AG10803 (cell line): ENCODE data around the gene ACBD6.

Experiments
- DNase-seq: peaks from one replicate; pipeline ENCODE4 v3.0.0; 2010; ENCODE audit warnings: low read depth
- H3K4me3 ChIP-seq: 2 replicates; pipeline ENCODE4 v1.5.1; 2011; ENCODE audit warnings: mild to moderate bottlenecking, low read length, control low read depth
- CTCF ChIP-seq: conservative IDR thresholded peaks from 2 replicates; pipeline ENCODE4 v1.5.1; 2011; ENCODE audit warnings: mild to moderate bottlenecking, low read length, control low read depth, inconsistent platforms

The ACBD6 gene

GRCh38 chr1:180247580-180247979 is 254.8 kb downstream of the ACBD6 start:
- TF ChIP-seq CTCF = no peak
- DNase-seq = no peak
- no peak overlapping the region for H3K4me3 ChIP-seq

DNA sequence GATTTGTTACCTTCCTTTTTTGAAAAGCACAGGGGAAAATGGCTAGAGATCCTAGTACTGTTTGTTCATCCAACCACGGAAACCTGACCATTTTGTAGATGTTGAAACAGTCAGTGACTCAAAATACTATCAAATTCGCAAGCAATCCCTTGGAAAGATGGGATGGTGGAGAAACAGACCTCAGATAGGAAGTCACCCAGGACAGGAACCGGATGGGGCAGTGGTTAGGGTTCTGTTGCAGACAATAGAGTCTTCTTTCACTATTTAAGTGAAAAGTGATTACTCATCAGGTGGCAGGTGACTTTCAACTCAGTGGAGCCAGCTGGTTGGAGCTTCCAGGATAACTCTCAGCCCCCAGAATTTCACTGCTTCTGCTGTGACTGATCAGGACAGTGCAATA is 255.3 kb downstream of the ACBD6 start:
- DNase-seq = no peak
- TF ChIP-seq CTCF = no peak
- no peak overlapping the region for H3K4me3 ChIP-seq

- no peak for DNase-seq
- no peak for TF ChIP-seq CTCF
- H3K4me3 ChIP-seq = no peak overlapping the region
Observed at GRCh38 chr1:180246579-180246978, 255.8 kb downstream of the ACBD6 start.

DNA sequence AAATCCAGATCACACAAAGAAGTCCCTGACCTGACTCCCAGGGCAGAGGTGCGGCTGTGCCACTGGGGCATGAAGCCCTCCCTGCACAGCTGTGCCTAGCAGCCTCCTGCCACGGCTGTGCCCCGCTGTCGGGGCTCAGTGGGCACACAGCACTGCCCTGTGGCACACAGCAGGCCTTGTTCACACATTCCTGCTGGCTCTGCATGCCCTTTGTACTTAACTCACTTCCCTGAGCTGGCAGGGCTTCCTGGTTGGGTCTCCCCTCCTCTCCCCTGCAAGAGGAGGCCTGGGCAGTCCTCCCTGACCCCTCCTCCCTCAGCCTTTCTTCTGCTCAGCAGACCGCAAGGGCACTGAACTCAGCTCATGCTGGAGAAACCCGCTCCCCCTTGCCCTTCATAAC is 257.5 kb downstream of the ACBD6 start:
- no peak for TF ChIP-seq CTCF
- DNase-seq = no peak

GRCh38 chr1:180243517-180244221 is 258.7 kb downstream of the ACBD6 start:
- no peak for TF ChIP-seq CTCF
- DNase-seq = no peak
- no peak overlapping the region for H3K4me3 ChIP-seq

More for the DNA sequence above, 257.5 kb downstream of the ACBD6 start:
- no peak overlapping the region for H3K4me3 ChIP-seq

DNA sequence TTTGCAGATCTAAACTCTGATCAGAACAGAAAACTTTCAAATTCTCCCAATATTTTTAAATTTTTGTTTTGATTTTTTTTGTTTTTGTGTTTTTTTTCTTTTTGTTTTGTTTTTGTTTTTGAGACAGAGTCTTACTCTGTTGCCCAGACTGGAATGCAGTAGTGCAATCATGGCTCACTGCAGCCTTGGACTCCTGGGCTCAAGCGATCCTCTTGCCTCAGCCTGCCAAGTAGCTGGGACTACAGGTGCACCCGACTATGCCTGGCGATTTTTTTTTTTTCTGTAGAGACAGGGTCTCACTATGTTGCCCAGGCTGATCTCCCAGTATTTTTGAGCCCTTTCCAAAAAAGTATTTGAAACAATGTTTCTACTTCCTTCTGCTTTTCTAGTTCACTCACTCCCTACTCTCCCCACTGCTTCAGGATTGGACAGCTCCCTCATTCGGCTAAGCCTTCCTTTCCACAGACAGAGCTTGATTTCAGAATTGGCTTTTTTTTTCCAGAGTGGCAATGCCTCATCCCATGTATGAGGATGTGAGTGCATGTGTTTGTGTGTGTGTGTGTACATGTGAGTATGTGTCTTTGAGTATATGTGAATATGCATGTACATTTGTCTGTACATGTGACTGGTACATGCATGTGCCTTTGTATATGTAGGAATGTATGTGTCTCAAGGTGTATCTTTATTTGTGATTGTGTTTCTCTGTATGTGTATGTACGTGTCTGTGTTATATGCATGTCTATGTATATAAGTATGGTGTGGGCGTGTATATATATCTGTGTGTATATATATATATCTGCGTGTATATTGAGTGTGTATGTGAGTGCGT is 260.4 kb downstream of the ACBD6 start:
- no peak overlapping the region for H3K4me3 ChIP-seq
- no peak for DNase-seq
- no peak for TF ChIP-seq CTCF
